PC-3 (cell line): ENCODE measurements around the gene PRXL2B.

Experiments used
- CTCF ChIP-seq: fragments of 300-600 bp; sonication (generic); conservative IDR thresholded peaks from 2 replicates; pipeline ENCODE4 v1.5.1; 2017; ENCODE audit warnings: antibody characterized with exemption, low read depth, mild to moderate bottlenecking, low read length
- EZH2 ChIP-seq: fragments of 300-600 bp; sonication (generic); IDR thresholded peaks from one replicate; pipeline ENCODE4 v1.6.1; 2017; ENCODE audit warnings: antibody characterized with exemption, mild to moderate bottlenecking, low read length; ENCODE audit not compliant: unreplicated experiment

- TF ChIP-seq CTCF (no peak), EZH2 (no peak)
These were observed 38.7 kb downstream of the PRXL2B start for GRCh38 chr1:2625311-2625710.
